ENCODE data around the gene NEK9.

NEK9 gene

DNA sequence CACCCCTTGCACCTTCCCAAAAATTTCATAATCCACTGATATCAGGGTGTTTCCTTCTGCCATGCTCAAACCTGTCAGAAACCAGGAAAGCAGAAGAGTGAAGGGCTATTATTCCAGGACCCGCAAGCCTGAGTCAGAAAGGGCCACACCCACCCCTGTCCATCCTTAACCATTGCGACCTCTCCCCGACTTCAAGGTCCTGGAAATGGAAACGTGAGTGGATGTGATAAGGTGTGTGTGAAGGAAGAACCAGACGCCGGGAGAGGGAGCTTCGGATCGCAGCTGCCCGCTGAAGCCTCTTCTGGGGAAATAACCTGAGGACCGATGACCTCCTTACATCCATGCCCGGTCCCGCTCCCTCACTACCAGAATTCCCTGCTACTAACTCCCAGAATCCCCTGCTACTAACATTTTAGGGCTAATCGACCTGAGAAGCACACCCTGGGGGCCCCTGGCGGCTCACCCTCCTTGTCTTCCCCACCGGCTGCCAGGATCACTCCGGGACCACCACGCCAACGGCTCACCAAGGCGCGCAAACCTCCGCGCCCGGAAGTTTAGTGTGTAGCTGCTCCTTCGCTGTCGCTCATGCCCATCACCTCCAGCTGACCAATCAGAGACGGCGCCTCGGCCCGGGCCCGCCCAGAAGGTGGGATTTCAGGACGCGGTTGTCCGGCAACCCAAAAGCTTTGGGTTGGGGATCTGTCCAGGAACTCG is 63.2 kb downstream of the NEK9 start, which contains the start of gene ACYP1:
Gene ACYP1 (minus strand): TSS at position 534 of the 714 bp plus-strand sequence. CDS start 471 bp downstream, at position 63.
- peak; percentile 90 to 93 for DNase-seq

- DNase-seq = no peak
These were observed 63.8 kb downstream of the NEK9 start for GRCh38 chr14:75063013-75063412.

GRCh38 chr14:75060420-75060819 is 66.4 kb downstream of the NEK9 start:
- no peak for DNase-seq

DNA sequence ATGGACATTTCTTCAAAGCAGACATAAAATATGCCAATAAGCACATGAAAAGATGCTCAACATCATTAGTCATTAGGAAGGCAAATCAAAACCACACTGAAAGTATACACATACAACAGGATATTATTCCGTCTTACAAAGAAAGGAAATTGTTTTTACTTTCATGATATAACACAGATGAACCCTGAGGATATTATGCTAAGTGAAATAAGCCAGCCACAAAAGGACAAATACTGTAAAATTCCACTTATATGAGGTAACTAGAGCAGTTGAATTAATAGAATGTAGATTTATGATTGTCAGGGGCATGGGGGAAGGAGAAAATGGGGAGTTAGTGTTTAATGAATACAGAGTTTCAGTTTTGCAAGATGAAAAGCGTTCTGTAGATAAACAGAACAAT is 67.2 kb downstream of the NEK9 start:
- no peak for DNase-seq

DNA sequence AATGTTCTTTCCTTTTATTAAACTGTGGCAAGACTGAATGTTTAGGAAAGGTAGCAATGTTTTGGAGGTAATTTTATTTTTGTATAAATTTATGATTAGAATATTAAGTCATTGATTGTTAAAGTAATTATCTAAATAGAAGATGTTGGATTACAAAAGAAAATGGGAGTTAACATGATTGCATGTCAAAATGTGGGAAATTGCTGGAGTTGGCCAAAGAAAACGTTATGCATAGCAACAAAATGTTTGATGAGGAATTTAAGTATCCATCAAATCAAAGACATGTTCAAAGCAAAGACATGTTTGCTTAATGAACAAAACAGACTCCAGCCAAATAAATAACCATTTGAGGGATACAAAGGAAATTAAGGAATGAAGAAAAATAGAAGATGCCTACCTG is 72.4 kb downstream of the NEK9 start:
- DNase-seq = no peak

DNA sequence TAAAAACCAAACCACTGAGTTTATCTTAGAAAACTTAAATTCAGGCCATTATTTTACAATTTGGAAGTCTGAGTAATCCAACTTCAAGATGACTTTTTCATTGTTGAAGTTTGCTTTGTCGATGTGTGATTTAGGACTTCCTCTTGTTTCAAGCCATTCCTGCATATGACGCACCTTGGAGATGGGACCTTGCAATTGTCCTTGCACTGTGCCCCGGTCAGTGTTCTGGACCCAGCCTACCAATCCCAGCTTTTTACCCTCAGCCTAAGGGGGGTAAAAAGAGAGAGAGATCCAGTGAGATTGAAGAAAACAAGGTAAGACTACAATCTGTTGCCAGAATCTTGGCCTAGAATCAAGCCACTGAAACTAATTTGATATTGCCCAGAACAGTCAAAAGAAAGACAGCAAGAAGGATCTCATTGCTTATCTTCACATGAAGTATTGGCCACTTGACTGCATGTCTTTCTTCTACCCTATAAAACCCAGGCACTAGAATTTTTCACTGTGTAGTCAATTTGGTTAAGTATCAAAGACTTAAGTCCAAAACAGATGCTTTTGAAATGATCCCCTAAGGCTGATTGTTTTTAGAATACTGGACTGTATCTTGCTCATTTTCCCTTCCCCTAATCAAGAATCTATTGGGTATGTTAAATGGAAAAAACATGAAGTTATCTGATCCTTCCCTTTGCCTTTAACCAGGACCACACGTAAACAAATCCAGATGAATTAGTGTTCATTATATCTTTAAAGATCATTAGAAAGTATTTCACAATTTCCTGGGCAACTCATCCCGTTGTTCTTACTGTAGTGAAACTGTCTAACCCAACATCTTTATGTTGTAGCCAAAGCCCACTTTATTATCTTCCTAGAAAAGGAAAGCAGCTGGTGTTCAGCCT is 73.2 kb downstream of the NEK9 start:
- DNase-seq = no peak

DNA sequence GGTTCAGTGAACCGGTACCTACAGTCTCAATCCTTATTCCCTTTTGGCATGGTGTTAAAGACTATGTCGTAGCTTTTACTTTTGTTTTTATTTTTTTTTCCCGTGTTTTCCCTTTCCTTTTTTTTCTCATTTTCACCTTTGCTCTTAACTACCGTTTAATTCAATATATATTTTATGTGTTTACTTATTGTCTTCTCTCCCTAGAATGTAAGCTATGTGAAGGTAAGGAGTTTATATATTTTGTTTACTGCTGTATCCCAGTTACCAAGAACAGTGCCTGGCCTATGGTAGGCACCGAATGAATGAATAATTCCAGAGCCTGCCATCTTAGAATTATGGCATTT is 75.3 kb downstream of the NEK9 start:
- DNase-seq = no peak

- DNase-seq = peak; percentile 80 to 84
These were observed 75.8 kb downstream of the NEK9 start, which contains the start of gene MLH3 for GRCh38 chr14:75050852-75051555. Gene MLH3 (minus strand): TSS chr14:75051467. CDS start chr14:75049655, 1,812 bp downstream.

DNA sequence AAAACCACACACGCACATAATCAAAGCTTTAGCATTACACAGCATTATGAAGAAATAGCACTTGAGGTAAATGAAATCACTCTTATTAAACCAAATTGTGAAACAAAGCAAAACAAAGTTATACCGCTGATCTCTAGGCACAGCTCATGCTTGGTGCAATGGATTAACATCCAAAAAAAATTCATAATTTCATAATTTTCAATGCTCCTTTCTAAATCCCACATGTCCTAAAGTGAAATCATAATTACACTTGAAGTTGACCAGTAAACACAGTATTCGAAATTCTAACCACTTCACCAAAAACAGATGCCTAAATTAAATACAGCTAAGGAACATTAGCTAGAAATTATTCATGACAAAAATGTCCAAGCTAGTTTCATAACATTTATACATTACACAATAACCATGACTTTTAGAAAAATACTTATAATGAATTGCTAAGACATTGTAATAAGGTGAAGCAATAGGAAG is 77.1 kb downstream of the NEK9 start:
- no peak for DNase-seq

- no peak for DNase-seq
These were observed 77.7 kb downstream of the NEK9 start for GRCh38 chr14:75049136-75049535.

DNA sequence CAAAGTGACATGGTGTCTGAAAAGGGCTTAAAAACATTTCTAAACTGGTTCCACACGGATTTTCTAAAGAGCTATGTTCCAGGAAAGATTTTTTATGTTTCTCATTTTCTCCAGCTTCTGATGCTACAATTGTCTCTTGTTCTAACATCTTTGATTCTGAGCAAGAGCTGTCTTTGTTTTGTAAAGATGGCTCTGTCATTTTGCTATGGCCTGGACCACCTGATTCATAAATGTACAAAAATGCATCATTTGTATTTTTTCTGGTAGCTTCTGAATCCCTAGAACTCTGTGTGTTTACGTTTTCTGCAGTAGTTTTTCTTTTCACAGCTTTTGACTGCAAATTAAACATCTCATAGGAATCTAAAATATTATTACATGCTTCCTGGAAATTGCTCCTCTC is 78.7 kb downstream of the NEK9 start:
- no peak for DNase-seq

DNA sequence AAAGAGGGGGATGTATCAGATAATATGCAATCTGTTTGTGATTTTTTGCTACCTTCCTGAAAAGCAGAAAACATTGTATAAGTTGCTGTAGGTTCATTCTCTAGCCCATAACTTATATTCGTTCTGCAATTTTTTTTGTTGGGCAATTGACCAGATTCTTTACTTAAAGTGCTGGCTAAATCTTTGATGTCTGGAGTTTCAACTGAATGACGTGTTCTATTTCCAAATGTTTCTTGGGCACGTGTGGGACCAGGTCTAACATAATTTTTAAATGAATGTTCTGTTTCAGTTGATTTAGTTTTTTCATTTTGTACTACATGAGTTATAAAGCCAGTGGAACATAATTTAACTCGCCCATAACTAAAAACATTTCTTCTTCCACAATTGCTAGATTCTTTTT is 79.3 kb downstream of the NEK9 start:
- no peak for DNase-seq

GRCh38 chr14:75046899-75047298 is 79.9 kb downstream of the NEK9 start:
- DNase-seq = no peak

GRCh38 chr14:75046275-75046674 is 80.6 kb downstream of the NEK9 start:
- DNase-seq = no peak

DNA sequence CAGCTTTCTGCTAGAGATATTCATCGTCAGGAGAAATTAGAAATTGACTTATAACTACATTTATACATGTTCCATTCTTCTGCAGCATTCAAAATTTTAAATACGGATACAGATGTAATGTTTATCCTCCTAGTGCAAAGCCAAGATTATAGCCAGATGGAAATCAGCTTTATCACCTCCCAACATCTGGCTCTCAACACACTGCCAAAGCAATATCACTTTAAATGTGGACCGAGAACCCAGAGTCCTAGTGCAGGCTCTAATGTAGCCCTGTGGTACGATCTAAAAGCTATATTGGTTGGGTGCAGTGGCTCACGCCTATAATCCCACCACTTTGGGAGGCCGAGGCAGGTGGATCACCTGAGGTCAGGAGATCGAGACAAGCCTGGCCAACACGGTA is 82.1 kb downstream of the NEK9 start:
- DNase-seq = no peak

GRCh38 chr14:75044322-75044721 is 82.5 kb downstream of the NEK9 start:
- no peak for DNase-seq

DNA sequence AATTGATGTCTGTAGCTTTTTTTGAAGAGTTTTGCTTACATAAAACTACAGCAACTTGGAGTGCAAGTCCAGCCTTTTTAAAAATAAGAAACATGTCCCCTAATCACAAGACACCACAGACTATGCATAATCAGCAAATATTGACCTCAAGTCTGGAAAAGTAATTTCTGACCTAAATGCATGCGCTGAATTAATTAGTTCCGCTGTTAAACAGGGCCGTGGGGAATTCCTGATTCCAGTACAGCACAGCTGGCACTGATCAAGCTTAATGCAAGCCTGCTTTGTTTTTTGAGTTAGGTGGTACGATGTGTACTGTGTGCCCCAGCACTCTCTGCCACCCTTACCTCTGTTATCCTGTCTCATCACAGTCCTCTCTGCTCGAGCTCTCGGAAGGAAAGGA is 84.8 kb downstream of the NEK9 start:
- DNase-seq = no peak

- DNase-seq = no peak
These were observed 85.2 kb downstream of the NEK9 start for GRCh38 chr14:75041613-75042012.

DNA sequence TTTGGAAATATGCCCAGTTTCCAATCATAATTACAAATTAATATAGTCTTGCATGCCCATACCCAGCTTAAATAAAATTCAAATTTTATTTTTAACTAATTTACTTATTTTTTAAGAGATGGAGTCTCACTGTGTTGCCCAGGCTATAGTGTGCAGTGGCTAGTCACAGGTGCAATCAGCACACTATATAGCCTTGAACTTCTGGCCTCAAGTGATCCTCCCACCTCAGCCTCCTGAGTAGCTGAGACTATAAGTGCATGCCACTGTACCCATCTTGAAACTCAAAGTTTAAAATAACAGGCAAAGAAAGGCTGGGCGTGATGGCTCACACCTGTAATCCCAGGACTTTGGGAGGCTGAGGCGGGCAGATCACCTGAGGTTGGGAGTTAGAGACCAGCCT is 85.9 kb downstream of the NEK9 start:
- no peak for DNase-seq

DNA sequence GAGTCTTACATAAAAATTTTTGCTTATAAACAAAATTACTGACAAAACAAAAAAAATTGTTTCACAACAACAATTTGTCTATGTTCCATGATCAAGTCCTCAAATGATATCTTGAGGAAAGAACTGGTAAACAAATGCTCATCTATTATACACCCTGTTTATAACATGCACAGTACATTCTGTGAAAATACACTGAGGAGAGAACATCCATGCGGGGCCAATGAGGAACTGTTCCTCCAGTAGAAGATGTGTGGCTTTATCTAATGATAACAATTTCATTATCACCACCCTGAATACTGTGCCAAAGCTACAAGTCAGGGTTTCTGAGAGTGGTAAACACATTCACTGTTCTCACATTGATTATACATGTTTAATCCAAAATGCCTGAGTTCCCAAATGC is 86.3 kb downstream of the NEK9 start:
- no peak for DNase-seq

- DNase-seq = no peak
These were observed 93.9 kb downstream of the NEK9 start for GRCh38 chr14:75032939-75033338.

DNA sequence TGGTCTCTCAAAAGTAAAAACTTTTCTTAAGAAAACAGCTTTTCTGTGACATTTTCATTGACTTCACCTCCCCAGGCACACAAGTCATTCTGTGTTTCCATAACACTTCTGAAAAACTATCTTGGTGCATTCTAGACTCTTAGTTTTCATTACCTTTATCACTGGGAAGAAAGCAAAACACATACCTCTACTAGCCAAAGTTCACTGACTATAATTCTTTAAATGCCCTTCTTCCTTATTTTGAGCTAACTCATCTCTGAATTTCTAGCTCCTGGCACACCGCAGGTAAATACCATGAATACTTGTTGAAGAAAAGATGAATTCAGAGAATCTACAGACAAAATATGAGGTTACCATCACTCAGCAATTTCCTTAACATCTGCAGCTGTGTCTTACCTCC is 96.7 kb downstream of the NEK9 start:
- DNase-seq = no peak
